22Rv1 (cell line): Measurements from ENCODE around the gene RBM42.

Experiments used
- ZFX ChIP-seq: fragments of 450-650 bp; IDR thresholded peaks from 2 replicates; pipeline ENCODE4 v1.6.1; 2017; ENCODE audit warnings: antibody characterized with exemption, borderline replicate concordance
- TF ChIP-seq, protein P1 (sequence below): fragments of 450-650 bp; IDR thresholded peaks from 2 replicates; pipeline ENCODE4 v1.5.1; 2017; ENCODE audit warnings: mild to moderate bottlenecking

GRCh38 chr19:35663981-35664380, 35.1 kb downstream of the RBM42 start:
- TF ChIP-seq, protein P1, sequence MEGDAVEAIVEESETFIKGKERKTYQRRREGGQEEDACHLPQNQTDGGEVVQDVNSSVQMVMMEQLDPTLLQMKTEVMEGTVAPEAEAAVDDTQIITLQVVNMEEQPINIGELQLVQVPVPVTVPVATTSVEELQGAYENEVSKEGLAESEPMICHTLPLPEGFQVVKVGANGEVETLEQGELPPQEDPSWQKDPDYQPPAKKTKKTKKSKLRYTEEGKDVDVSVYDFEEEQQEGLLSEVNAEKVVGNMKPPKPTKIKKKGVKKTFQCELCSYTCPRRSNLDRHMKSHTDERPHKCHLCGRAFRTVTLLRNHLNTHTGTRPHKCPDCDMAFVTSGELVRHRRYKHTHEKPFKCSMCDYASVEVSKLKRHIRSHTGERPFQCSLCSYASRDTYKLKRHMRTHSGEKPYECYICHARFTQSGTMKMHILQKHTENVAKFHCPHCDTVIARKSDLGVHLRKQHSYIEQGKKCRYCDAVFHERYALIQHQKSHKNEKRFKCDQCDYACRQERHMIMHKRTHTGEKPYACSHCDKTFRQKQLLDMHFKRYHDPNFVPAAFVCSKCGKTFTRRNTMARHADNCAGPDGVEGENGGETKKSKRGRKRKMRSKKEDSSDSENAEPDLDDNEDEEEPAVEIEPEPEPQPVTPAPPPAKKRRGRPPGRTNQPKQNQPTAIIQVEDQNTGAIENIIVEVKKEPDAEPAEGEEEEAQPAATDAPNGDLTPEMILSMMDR = no peak
- no peak for TF ChIP-seq ZFX
